ENCODE data around the gene ODAD4. TPM values are rescaled to one million over a fixed set of nuclear protein-coding genes. Genes with fewer than 3 reads are reported as not detected.
A peak's percentile ranks its signal among the peaks of the same experiment; 100 is the strongest.
"Not testable (repeated sequence)": the region's sequence is repeated elsewhere in the genome, so short reads cannot be mapped to it uniquely, and the experiment has no call there.

Gene ODAD4
- total RNA-seq, 1 experiment from 2014 or later: 0.27 TPM

GRCh38 chr17:42001729-42002128 lies 71.3 kb downstream of the ODAD4 start:
- no peak for DNase-seq (ENCODE audit: low read depth)

GRCh38 chr17:42002175-42002791 lies 71.9 kb downstream of the ODAD4 start:
- no peak for DNase-seq (ENCODE audit: low read depth)

- peak; percentile 53 for DNase-seq (ENCODE audit: low read depth)
These were observed 72.4 kb downstream of the ODAD4 start for GRCh38 chr17:42002792-42003301.

- DNase-seq (ENCODE audit: low read depth): no peak
These were observed 74.7 kb downstream of the ODAD4 start for GRCh38 chr17:42005166-42005565.

GRCh38 chr17:42009170-42009569 lies 78.8 kb downstream of the ODAD4 start:
- DNase-seq (ENCODE audit: low read depth): no peak

GRCh38 chr17:42010266-42010680 lies 79.9 kb downstream of the ODAD4 start:
- peak; percentile 40 for DNase-seq (ENCODE audit: low read depth)

GRCh38 chr17:42010898-42011516 lies 80.6 kb downstream of the ODAD4 start:
- DNase-seq (ENCODE audit: low read depth): peak; percentile 42

- DNase-seq (ENCODE audit: low read depth): not testable (repeated sequence)
These were observed 81.9 kb downstream of the ODAD4 start for GRCh38 chr17:42012363-42012762.

GRCh38 chr17:42013740-42014139 lies 83.3 kb downstream of the ODAD4 start:
- DNase-seq (ENCODE audit: low read depth): not testable (repeated sequence)

Other genes with a start within 250 kb of the ODAD4 start
- gene EIF1, start 241.7 kb upstream of the ODAD4 start, total RNA-seq (2014; rRNA removed; shearing (Covaris generic)): 54.4 and 64.1 TPM in 2 replicates
- gene GAST, start 218.3 kb upstream of the ODAD4 start, total RNA-seq (2014; rRNA removed; shearing (Covaris generic)): not detected in 2 replicates
- 0.05 and 0.07 TPM in 2 replicates for gene HAP1, start 196.0 kb upstream of the ODAD4 start, total RNA-seq (2014; rRNA removed; shearing (Covaris generic))
- gene JUP, start 143.9 kb upstream of the ODAD4 start, total RNA-seq (2014; rRNA removed; shearing (Covaris generic)): 17.4 and 24.5 TPM in 2 replicates
- gene P3H4, start 118.7 kb upstream of the ODAD4 start, total RNA-seq (2014; rRNA removed; shearing (Covaris generic)): 51.6 and 88.8 TPM in 2 replicates
- gene FKBP10, start 117.6 kb upstream of the ODAD4 start, total RNA-seq (2014; rRNA removed; shearing (Covaris generic)): 128 and 174 TPM in 2 replicates
- gene NT5C3B, start 94.4 kb upstream of the ODAD4 start, total RNA-seq (2014; rRNA removed; shearing (Covaris generic)): 54.9 and 56.2 TPM in 2 replicates
- not detected in 2 replicates for gene KLHL10, start 92.8 kb upstream of the ODAD4 start, total RNA-seq (2014; rRNA removed; shearing (Covaris generic))
- 12.1 and 17.1 TPM in 2 replicates for gene KLHL11, start 65.2 kb upstream of the ODAD4 start, total RNA-seq (2014; rRNA removed; shearing (Covaris generic))
- 103 and 151 TPM in 2 replicates for gene ACLY, start 11.7 kb upstream of the ODAD4 start, total RNA-seq (2014; rRNA removed; shearing (Covaris generic))
- gene CNP, start 36.2 kb downstream of the ODAD4 start, total RNA-seq (2014; rRNA removed; shearing (Covaris generic)): 65.8 and 108 TPM in 2 replicates
- gene DNAJC7, start 86.8 kb downstream of the ODAD4 start, total RNA-seq (2014; rRNA removed; shearing (Covaris generic)): 66.6 TPM in 2 replicates
- gene NKIRAS2, start 89.5 kb downstream of the ODAD4 start, total RNA-seq (2014; rRNA removed; shearing (Covaris generic)): 46.5 and 48.8 TPM in 2 replicates
- 0.17 and 0.44 TPM in 2 replicates for gene C17orf113, start 120.0 kb downstream of the ODAD4 start, total RNA-seq (2014; rRNA removed; shearing (Covaris generic))
- 0.81 TPM in 1 of 2 replicates, not detected in the other for gene ZNF385C, start 167.9 kb downstream of the ODAD4 start, total RNA-seq (2014; rRNA removed; shearing (Covaris generic))
- 22.3 TPM in 2 replicates for gene DHX58, start 182.1 kb downstream of the ODAD4 start, total RNA-seq (2014; rRNA removed; shearing (Covaris generic))
- 5.7 and 8.6 TPM in 2 replicates for gene KAT2A, start 190.8 kb downstream of the ODAD4 start, total RNA-seq (2014; rRNA removed; shearing (Covaris generic))
- gene HSPB9, start 192.2 kb downstream of the ODAD4 start, total RNA-seq (2014; rRNA removed; shearing (Covaris generic)): not detected in 2 replicates
- 135 and 138 TPM in 2 replicates for gene RAB5C, start 224.4 kb downstream of the ODAD4 start, total RNA-seq (2014; rRNA removed; shearing (Covaris generic))

All from M059J (cell line).